ENCODE data around the gene ZNF362.

The ZNF362 gene

GRCh38 chr1:33316601-33317000 is 60.3 kb downstream of the ZNF362 start:
- H3K36me3 ChIP-seq (ENCODE audit: insufficient read depth, low read length), result no peaks in the 10 kb centered on the region
- ATAC-seq (ENCODE audit: insufficient read depth, low read depth) (no peak), DNase-seq (no peak)
- no peak overlapping the region for H3K27ac ChIP-seq (ENCODE audit: low read length)
- H3K9ac ChIP-seq (ENCODE audit: low read depth, low read length), result no peak overlapping the region
- H3K79me2 ChIP-seq (ENCODE audit: insufficient read depth, low read length), result no peaks in the 10 kb centered on the region
- H2AFZ ChIP-seq (ENCODE audit: low read depth, low read length), result no peak overlapping the region
- H4K20me1 ChIP-seq (ENCODE audit: insufficient read depth, low read length), result peaks cover 5% of the 10 kb centered on the region; the same call in 1 of the 2 replicates
- no peak overlapping the region for H3K4me2 ChIP-seq (ENCODE audit: insufficient read depth, low read length)
- no peaks in the 10 kb centered on the region for H3K4me1 ChIP-seq (ENCODE audit: insufficient read depth, low read length)
- H3K4me3 ChIP-seq (ENCODE audit: low read depth in 1 of 2, low read length in 2 of 2), result no peak overlapping the region
- no peak for TF ChIP-seq EZH2 (IDR thresholded peaks at IDR 0.05; ENCODE audit: borderline replicate concordance, low read depth, low read length, severe bottlenecking)
- no peak for TF ChIP-seq CTCF (IDR thresholded peaks at IDR 0.05; ENCODE audit: borderline replicate concordance, extremely low read depth, low read length, poor library complexity, severe bottlenecking)
- no peaks in the 10 kb centered on the region for H3K27me3 ChIP-seq (ENCODE audit: insufficient read depth, low read length, poor library complexity)
- no peaks in the 10 kb centered on the region for H3K9me3 ChIP-seq (ENCODE audit: insufficient read depth, low read length, severe bottlenecking)

- no peak for ATAC-seq (ENCODE audit: insufficient read depth, low read depth)
- no peaks in the 10 kb centered on the region for H3K79me2 ChIP-seq (ENCODE audit: insufficient read depth, low read length)
- no peaks in the 10 kb centered on the region for H3K36me3 ChIP-seq (ENCODE audit: insufficient read depth, low read length)
- no peak overlapping the region for H2AFZ ChIP-seq (ENCODE audit: low read depth, low read length)
- H4K20me1 ChIP-seq (ENCODE audit: insufficient read depth, low read length), result peaks cover 5% of the 10 kb centered on the region; the same call in 1 of the 2 replicates
- TF ChIP-seq EZH2 (IDR thresholded peaks at IDR 0.05; ENCODE audit: borderline replicate concordance, low read depth, low read length, severe bottlenecking), result no peak
- TF ChIP-seq CTCF (IDR thresholded peaks at IDR 0.05; ENCODE audit: borderline replicate concordance, extremely low read depth, low read length, poor library complexity, severe bottlenecking), result no peak
- no peaks in the 10 kb centered on the region for H3K9me3 ChIP-seq (ENCODE audit: insufficient read depth, low read length, severe bottlenecking)
- no peaks in the 10 kb centered on the region for H3K27me3 ChIP-seq (ENCODE audit: insufficient read depth, low read length, poor library complexity)
- no peak overlapping the region for H3K9ac ChIP-seq (ENCODE audit: low read depth, low read length)
- H3K4me3 ChIP-seq (ENCODE audit: low read depth in 1 of 2, low read length in 2 of 2), result no peak overlapping the region
- no peak overlapping the region for H3K27ac ChIP-seq (ENCODE audit: low read length)
- no peaks in the 10 kb centered on the region for H3K4me1 ChIP-seq (ENCODE audit: insufficient read depth, low read length)
- no peak overlapping the region for H3K4me2 ChIP-seq (ENCODE audit: insufficient read depth, low read length)
- no peak for DNase-seq
Measured at GRCh38 chr1:33317354-33317753, 61.1 kb downstream of the ZNF362 start.

- Histone ChIP-seq H3K79me2 (ENCODE audit: insufficient read depth, low read length) (no peaks in the 10 kb centered on the region), H3K4me1 (ENCODE audit: insufficient read depth, low read length) (no peaks in the 10 kb centered on the region), H3K9ac (ENCODE audit: low read depth, low read length) (no peak overlapping the region), H3K36me3 (ENCODE audit: insufficient read depth, low read length) (peaks cover 3% of the 10 kb centered on the region; the same call in 1 of the 2 replicates), H3K27ac (ENCODE audit: low read length) (no peak overlapping the region), H3K4me2 (ENCODE audit: insufficient read depth, low read length) (no peak overlapping the region), H3K27me3 (ENCODE audit: insufficient read depth, low read length, poor library complexity) (no peaks in the 10 kb centered on the region), H2AFZ (ENCODE audit: low read depth, low read length) (no peak overlapping the region), H3K9me3 (ENCODE audit: insufficient read depth, low read length, severe bottlenecking) (no peaks in the 10 kb centered on the region), H3K4me3 (ENCODE audit: low read depth in 1 of 2, low read length in 2 of 2) (no peak overlapping the region), H4K20me1 (ENCODE audit: insufficient read depth, low read length) (peaks cover 5% of the 10 kb centered on the region; the same call in 1 of the 2 replicates)
- no peak for ATAC-seq (ENCODE audit: insufficient read depth, low read depth)
- no peak for DNase-seq
- TF ChIP-seq EZH2 (IDR thresholded peaks at IDR 0.05; ENCODE audit: borderline replicate concordance, low read depth, low read length, severe bottlenecking) (no peak), CTCF (IDR thresholded peaks at IDR 0.05; ENCODE audit: borderline replicate concordance, extremely low read depth, low read length, poor library complexity, severe bottlenecking) (no peak)
Measured at GRCh38 chr1:33317946-33318345, 61.7 kb downstream of the ZNF362 start.

All from DND-41 (cell line).